ENCODE results near the gene HECTD4. TPM values are rescaled to one million over a fixed set of nuclear protein-coding genes. Genes with fewer than 3 reads are reported as not detected.
"Not testable (repeated sequence)": the region's sequence is repeated elsewhere in the genome, so short reads cannot be mapped to it uniquely, and the experiment has no call there.

HECTD4 gene
- total RNA-seq, 1 donor from 2014 or later = 28.2 TPM

- intact Hi-C loops (cut with DNase I) = no loop called here
- DNase-seq (ENCODE audit: low spot score) = no peak
Observed at GRCh38 chr12:112238441-112238840, 143.8 kb downstream of the HECTD4 start.

- no peak for DNase-seq (ENCODE audit: low spot score)
- intact Hi-C loops (cut with DNase I) = no loop called here
Observed at GRCh38 chr12:112236786-112237185, 145.4 kb downstream of the HECTD4 start.

GRCh38 chr12:112236386-112236785 is 145.8 kb downstream of the HECTD4 start:
- DNase-seq (ENCODE audit: low spot score) = no peak
- intact Hi-C loops (cut with DNase I) = no loop called here

- DNase-seq (ENCODE audit: low spot score) = no peak
- intact Hi-C loops (cut with DNase I) = no loop called here
Observed at GRCh38 chr12:112234303-112234702, 147.9 kb downstream of the HECTD4 start.

GRCh38 chr12:112233242-112233641 is 149.0 kb downstream of the HECTD4 start:
- intact Hi-C loops (cut with DNase I) = no loop called here
- no peak for DNase-seq (ENCODE audit: low spot score)

- no peak for DNase-seq (ENCODE audit: low spot score)
- intact Hi-C loops (cut with DNase I) = no loop called here
Observed at GRCh38 chr12:112230136-112230535, 152.1 kb downstream of the HECTD4 start.

- no peak for DNase-seq (ENCODE audit: low spot score)
- intact Hi-C loops (cut with DNase I) = no loop called here
Observed at GRCh38 chr12:112226768-112227167, 155.5 kb downstream of the HECTD4 start.

GRCh38 chr12:112220628-112221027 is 161.6 kb downstream of the HECTD4 start:
- DNase-seq (ENCODE audit: low spot score); intact Hi-C loops (cut with DNase I): not testable (repeated sequence)

GRCh38 chr12:112219195-112219594 is 163.0 kb downstream of the HECTD4 start:
- intact Hi-C loops (cut with DNase I) = no loop called here
- no peak for DNase-seq (ENCODE audit: low spot score)

- no peak for DNase-seq (ENCODE audit: low spot score)
- intact Hi-C loops (cut with DNase I) = no loop called here
Observed at GRCh38 chr12:112218150-112218549, 164.1 kb downstream of the HECTD4 start.

- DNase-seq (ENCODE audit: low spot score) = no peak
- intact Hi-C loops (cut with DNase I) = no loop called here
Observed at GRCh38 chr12:112217647-112218046, 164.6 kb downstream of the HECTD4 start.

GRCh38 chr12:112216223-112216622 is 166.0 kb downstream of the HECTD4 start:
- DNase-seq (ENCODE audit: low spot score) = no peak
- intact Hi-C loops (cut with DNase I) = no loop called here

GRCh38 chr12:112214064-112214463 is 168.2 kb downstream of the HECTD4 start:
- DNase-seq (ENCODE audit: low spot score) = no peak
- intact Hi-C loops (cut with DNase I) = no loop called here

GRCh38 chr12:112208301-112208910 is 173.8 kb downstream of the HECTD4 start:
- intact Hi-C loops (cut with DNase I) = no loop called here
- no peak for DNase-seq (ENCODE audit: low spot score)

GRCh38 chr12:112207397-112207924 is 174.8 kb downstream of the HECTD4 start:
- intact Hi-C loops (cut with DNase I) = no loop called here
- DNase-seq (ENCODE audit: low spot score) = no peak

- DNase-seq (ENCODE audit: low spot score) = no peak
- intact Hi-C loops (cut with DNase I) = no loop called here
Observed at GRCh38 chr12:112206944-112207343, 175.3 kb downstream of the HECTD4 start.

- intact Hi-C loops (cut with DNase I) = loop anchor here (2.0 kb wide), 1 partner anchor 188 kb away; no protein-coding TSS in a partner anchor
- no peak for DNase-seq (ENCODE audit: low spot score)
Observed at GRCh38 chr12:112199136-112199535, 183.1 kb downstream of the HECTD4 start.

GRCh38 chr12:112198120-112198733 is 184.0 kb downstream of the HECTD4 start:
- intact Hi-C loops (cut with DNase I) = loop anchor here (2.0 kb wide), 1 partner anchor 189 kb away; no protein-coding TSS in a partner anchor
- DNase-seq (ENCODE audit: low spot score) = no peak

- intact Hi-C loops (cut with DNase I) = no loop called here
- no peak for DNase-seq (ENCODE audit: low spot score)
Observed at GRCh38 chr12:112196196-112196875, 185.9 kb downstream of the HECTD4 start.

GRCh38 chr12:112194601-112195247 is 187.5 kb downstream of the HECTD4 start:
- intact Hi-C loops (cut with DNase I) = no loop called here
- no peak for DNase-seq (ENCODE audit: low spot score)

Data from cardiac septum (tissue), 1 donor.